GM13977 (cell line): Measurements from ENCODE around the gene HTRA2.

Experiments
- DNase-seq: peaks from one replicate; pipeline ENCODE4 v3.0.0; 2012; ENCODE audit warnings: low spot score
- in situ Hi-C: fragments of 300-500 bp; cut with MboI; formaldehyde crosslinking; loops from one replicate; pipeline ENCODE4 v1.12.0; 2022; ENCODE audit warnings: low sequenced_read_pairs, low pct_unique_long_range_greater_than_20kb, mixed read lengths, inconsistent platforms; ENCODE audit not compliant: unreplicated experiment
- TF ChIP-seq, protein P1 (sequence below): IDR thresholded peaks from 2 replicates; pipeline ENCODE4 v1.5.1; 2012; ENCODE audit warnings: mild to moderate bottlenecking, control low read depth; ENCODE audit not compliant: insufficient read depth; ENCODE audit errors: extremely low read depth, missing control alignments

HTRA2 gene

DNA sequence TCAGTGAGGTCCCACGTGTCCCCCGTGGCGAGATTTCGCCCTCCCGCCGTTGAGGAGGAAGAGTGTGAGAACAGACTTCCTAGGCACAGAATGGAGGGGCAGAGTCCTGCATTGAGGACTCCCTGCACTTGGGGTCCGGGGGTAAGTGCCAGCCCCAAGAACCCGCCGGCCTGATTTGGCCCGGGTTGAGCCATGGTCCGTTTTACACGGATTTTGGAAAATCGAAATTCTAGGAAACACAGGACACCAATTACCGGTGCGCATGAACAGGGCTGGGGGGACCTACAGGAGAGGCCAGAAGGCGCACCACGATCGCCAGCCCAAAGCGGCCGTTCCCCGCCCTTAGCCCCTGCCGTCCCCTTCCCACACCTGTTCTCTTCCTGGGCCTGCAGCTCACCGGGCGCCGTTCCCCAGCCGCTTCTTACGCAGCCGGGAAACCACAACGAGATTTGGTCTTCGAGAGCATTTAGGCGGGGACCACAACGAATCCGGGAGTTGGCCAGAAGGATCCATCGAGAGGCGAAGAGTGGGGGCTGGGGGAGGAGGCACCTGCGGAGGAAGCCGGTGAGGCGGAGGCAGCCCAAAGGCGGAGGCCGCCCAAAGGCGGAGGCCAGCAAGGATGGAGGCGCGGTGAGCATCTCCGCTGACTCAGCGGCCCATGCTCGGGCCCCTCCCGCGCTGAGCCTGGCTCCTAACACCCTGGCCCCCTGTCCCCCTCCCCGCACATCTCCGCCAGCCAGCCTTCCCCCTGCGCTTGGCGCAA lies 15.9 kb upstream of the HTRA2 start:
- DNase-seq = peak; percentile 54
- in situ Hi-C loops = no loop called here
- TF ChIP-seq, protein P1, sequence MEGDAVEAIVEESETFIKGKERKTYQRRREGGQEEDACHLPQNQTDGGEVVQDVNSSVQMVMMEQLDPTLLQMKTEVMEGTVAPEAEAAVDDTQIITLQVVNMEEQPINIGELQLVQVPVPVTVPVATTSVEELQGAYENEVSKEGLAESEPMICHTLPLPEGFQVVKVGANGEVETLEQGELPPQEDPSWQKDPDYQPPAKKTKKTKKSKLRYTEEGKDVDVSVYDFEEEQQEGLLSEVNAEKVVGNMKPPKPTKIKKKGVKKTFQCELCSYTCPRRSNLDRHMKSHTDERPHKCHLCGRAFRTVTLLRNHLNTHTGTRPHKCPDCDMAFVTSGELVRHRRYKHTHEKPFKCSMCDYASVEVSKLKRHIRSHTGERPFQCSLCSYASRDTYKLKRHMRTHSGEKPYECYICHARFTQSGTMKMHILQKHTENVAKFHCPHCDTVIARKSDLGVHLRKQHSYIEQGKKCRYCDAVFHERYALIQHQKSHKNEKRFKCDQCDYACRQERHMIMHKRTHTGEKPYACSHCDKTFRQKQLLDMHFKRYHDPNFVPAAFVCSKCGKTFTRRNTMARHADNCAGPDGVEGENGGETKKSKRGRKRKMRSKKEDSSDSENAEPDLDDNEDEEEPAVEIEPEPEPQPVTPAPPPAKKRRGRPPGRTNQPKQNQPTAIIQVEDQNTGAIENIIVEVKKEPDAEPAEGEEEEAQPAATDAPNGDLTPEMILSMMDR = no peak

DNA sequence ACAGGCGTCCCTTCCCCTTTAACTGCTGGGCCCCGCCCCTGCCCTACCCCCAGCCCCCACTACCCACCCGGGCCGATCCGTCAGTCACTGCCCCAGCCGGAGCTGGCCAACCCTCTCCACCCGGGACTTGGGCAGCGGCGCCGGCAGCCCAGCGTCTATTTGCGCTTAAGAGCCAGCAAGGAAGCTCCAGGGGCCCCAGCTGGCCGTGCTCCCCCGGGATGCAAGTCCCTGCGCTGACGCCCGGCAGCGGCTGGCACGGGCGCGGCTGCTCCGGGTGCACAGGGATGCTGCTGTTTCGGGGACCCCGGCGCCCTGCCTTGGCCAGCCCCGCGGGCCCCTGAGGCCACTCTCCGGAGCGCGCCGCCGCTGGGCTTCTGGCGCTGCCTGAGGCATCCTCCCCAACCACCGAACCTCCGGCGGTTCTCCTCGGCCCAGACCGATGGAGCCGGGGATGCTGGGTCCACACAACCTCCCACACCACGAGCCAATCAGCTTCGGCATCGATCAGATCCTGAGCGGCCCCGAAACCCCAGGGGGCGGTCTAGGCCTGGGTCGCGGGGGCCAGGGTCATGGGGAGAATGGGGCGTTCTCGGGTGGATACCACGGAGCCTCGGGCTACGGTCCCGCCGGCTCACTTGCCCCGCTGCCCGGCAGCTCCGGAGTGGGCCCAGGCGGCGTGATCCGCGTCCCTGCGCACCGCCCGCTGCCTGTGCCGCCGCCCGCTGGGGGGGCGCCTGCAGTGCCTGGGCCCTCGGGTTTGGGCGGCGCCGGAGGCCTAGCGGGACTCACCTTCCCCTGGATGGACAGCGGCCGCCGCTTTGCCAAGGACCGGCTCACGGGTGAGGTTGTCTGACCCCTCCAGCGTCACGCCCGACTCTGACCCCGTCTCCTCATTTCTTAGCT lies 15.1 kb upstream of the HTRA2 start, which contains the start of gene TLX2:
TSS of gene TLX2 (plus strand) at position 83 of the 903 bp plus-strand sequence. CDS start at position 440, 357 bp downstream.
- no peak for DNase-seq
- in situ Hi-C loops = no loop called here
- TF ChIP-seq, protein P1 = no peak

DNA sequence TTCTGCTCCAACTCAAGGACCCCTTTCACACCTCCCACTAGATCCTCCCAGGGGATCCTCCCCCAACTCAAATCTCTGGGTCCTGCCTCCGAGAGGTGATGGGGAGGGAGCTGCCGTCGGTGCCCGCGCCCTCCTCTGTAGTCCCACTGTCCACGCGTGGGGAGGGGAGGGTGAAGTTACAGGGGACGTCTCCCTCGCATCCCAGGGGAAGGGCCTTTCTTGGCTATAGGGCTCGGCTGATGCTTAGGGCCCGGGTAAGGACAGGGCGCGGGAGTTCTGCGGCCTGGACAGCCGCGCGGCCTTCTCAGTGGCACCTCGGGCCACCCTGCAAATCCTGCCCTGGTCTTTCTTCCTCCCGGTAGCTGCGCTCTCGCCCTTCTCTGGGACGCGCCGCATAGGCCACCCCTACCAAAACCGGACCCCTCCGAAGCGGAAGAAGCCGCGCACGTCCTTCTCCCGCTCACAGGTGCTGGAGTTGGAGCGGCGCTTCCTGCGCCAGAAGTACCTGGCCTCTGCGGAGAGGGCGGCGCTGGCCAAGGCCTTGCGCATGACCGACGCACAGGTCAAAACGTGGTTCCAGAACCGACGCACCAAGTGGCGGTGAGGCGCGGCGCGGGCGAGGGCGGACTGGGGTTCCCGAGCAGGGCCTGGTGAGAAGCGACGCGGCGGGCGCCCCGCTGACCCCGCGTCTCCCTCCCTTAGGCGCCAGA lies 14.3 kb upstream of the HTRA2 start:
- TF ChIP-seq, protein P1 = no peak
- in situ Hi-C loops = no loop called here
- no peak for DNase-seq

DNA sequence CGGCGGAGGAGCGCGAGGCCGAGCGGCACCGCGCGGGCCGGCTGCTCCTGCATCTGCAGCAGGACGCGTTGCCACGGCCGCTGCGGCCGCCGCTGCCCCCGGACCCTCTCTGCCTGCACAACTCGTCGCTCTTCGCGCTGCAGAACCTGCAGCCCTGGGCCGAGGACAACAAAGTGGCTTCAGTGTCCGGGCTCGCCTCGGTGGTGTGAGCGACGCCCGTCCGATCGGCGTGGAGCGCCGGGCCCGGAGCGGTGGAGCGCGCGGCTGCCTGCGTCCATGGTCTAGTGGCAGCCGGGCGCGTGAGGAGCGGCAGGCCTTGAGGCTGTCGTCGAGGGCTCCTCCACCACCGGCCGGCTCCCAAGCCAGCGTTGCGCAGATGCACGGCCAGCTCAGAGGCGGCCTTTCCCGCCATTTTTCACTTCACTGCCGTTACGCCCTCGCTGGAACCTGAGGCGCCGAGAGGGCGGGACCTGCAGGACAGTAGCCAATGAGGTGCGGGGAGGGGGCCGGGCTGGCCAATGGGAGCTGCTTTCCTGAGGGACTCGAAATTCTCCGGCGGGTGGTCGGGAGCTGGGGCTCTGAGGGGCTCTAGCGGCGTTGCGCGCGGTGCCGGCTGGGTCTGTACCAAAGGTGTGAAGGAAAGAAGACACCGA lies 13.6 kb upstream of the HTRA2 start:
- DNase-seq = peak; percentile 92
- in situ Hi-C loops = no loop called here
- TF ChIP-seq, protein P1 = no peak

DNA sequence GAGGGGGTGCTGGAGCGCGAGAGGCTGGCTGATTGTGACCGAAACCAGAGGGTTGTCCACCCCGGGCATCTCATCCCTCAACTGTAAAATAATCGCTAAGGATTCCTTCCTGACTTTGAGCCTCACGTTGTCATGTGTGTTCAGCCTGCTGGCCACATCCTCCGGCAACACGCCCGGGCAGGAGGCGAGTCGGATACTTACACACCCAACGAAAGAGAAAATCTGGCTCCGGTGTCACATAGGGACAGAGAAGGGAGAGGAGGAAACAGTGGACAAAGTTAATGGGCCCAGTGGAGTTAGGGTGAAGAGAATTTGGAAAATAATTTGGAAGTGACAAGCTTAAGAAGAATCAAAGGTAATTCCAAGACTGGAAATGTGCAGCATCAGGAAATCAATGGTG lies 13.1 kb upstream of the HTRA2 start:
- in situ Hi-C loops = no loop called here
- DNase-seq = no peak
- TF ChIP-seq, protein P1 = no peak

DNA sequence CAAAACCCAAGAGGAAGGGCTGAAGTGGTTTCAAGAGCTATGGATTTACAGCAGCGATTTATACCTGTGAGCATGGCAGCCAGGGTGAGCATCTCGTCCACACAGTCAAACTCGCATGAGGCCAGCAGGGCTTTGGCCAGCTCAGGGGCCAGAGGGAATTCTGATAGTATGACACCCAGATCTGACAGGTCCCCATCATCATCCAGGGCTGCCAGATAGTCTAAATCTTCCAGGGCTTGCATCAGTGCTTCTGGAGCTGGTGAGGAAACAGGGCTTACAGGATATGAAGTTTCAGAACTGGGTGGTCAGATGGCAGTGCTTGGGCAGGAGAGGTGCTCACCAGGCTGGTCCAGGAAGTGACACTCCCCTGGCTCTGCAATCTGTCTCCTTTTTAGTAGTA lies 7.2 kb upstream of the HTRA2 start:
- no peak for DNase-seq
- TF ChIP-seq, protein P1 = no peak
- in situ Hi-C loops = no loop called here
